ENCODE results near the gene MAT1A. TPM values are rescaled to one million over a fixed set of nuclear protein-coding genes. Genes with fewer than 3 reads are reported as not detected.

The MAT1A gene
- total and polyA plus RNA-seq, 2 of the 13 experiments (the other 11 are each of a cell fraction or from before 2014, with no cell fraction given): 57.1 to 76.9 TPM

DNA sequence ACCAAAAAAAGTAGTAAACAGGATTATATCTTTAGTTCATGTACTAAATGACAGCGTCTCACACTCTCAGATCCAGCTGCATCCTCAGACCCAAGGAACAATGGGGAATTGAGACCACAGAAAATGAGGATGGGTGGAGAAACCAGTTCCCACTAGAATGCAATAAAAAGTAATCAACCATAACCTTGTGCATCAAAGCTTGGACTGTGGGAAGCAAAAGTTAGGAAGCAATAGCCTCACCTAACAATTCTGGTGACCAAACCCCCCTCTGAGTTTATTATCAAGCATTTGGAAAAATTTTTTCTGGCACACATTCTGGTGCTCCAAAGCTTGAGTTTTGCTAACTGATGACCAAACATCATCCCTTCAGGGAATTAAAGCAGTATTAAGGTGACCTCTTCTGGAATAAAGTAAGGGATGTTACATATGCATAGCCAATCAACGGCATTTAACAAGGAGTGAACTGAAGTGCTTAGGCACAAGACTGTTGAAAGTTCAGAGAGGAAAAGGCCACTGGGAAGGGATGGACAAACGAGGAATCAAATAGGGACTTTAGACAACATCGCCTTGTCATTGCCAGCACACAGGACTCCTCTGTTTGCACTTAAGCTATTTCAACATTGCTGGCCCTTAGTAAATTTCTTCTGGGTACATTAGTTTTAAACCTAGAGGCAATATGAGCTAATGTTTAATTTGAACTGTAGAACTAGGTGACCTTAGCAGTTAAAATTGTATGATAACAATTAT is 1.2 kb upstream of the MAT1A start (continued):
- TF ChIP-seq, protein P1, sequence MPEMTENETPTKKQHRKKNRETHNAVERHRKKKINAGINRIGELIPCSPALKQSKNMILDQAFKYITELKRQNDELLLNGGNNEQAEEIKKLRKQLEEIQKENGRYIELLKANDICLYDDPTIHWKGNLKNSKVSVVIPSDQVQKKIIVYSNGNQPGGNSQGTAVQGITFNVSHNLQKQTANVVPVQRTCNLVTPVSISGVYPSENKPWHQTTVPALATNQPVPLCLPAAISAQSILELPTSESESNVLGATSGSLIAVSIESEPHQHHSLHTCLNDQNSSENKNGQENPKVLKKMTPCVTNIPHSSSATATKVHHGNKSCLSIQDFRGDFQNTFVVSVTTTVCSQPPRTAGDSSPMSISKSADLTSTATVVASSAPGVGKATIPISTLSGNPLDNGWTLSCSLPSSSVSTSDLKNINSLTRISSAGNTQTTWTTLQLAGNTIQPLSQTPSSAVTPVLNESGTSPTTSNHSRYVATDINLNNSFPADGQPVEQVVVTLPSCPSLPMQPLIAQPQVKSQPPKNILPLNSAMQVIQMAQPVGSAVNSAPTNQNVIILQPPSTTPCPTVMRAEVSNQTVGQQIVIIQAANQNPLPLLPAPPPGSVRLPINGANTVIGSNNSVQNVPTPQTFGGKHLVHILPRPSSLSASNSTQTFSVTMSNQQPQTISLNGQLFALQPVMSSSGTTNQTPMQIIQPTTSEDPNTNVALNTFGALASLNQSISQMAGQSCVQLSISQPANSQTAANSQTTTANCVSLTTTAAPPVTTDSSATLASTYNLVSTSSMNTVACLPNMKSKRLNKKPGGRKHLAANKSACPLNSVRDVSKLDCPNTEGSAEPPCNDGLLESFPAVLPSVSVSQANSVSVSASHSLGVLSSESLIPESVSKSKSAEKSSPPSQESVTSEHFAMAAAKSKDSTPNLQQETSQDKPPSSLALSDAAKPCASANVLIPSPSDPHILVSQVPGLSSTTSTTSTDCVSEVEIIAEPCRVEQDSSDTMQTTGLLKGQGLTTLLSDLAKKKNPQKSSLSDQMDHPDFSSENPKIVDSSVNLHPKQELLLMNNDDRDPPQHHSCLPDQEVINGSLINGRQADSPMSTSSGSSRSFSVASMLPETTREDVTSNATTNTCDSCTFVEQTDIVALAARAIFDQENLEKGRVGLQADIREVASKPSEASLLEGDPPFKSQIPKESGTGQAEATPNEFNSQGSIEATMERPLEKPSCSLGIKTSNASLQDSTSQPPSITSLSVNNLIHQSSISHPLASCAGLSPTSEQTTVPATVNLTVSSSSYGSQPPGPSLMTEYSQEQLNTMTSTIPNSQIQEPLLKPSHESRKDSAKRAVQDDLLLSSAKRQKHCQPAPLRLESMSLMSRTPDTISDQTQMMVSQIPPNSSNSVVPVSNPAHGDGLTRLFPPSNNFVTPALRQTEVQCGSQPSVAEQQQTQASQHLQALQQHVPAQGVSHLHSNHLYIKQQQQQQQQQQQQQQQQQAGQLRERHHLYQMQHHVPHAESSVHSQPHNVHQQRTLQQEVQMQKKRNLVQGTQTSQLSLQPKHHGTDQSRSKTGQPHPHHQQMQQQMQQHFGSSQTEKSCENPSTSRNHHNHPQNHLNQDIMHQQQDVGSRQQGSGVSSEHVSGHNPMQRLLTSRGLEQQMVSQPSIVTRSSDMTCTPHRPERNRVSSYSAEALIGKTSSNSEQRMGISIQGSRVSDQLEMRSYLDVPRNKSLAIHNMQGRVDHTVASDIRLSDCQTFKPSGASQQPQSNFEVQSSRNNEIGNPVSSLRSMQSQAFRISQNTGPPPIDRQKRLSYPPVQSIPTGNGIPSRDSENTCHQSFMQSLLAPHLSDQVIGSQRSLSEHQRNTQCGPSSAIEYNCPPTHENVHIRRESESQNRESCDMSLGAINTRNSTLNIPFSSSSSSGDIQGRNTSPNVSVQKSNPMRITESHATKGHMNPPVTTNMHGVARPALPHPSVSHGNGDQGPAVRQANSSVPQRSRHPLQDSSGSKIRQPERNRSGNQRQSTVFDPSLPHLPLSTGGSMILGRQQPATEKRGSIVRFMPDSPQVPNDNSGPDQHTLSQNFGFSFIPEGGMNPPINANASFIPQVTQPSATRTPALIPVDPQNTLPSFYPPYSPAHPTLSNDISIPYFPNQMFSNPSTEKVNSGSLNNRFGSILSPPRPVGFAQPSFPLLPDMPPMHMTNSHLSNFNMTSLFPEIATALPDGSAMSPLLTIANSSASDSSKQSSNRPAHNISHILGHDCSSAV (CRISPR knock-in tag; IDR thresholded peaks at IDR 0.05; ENCODE audit: borderline replicate concordance): no peak
- TF ChIP-seq ZNF614 (CRISPR knock-in tag; IDR thresholded peaks at IDR 0.05; ENCODE audit: borderline replicate concordance) (no peak), ZNF761 (CRISPR knock-in tag; conservative IDR thresholded peaks at IDR 0.05) (no peak), ZNF563 (CRISPR knock-in tag; IDR thresholded peaks at IDR 0.05) (no peak), THYN1 (CRISPR knock-in tag; IDR thresholded peaks at IDR 0.05; ENCODE audit: borderline replicate concordance, low read depth) (no peak), ZNF432 (CRISPR knock-in tag; IDR thresholded peaks at IDR 0.05; ENCODE audit: borderline replicate concordance) (no peak), ZNF564 (CRISPR knock-in tag; IDR thresholded peaks at IDR 0.05) (0 out of 2 replicates have a peak, but pooled peaks have one; percentile 34), CBX1 (IDR thresholded peaks at IDR 0.05; ENCODE audit: low read depth) (peak; percentile 2), KAT8 (CRISPR knock-in tag; IDR thresholded peaks at IDR 0.05) (peak; percentile 49; the same call in 1 of the 2 replicates), GTF2F1 (IDR thresholded peaks at IDR 0.05; ENCODE audit: low read length) (no peak), KLF15 (CRISPR knock-in tag; IDR thresholded peaks at IDR 0.05; ENCODE audit: borderline replicate concordance) (no peak), ZNF660 (CRISPR knock-in tag; IDR thresholded peaks at IDR 0.05; ENCODE audit: borderline replicate concordance, low read depth) (no peak), RFX1 (IDR thresholded peaks at IDR 0.05) (no peak), EEA1 (CRISPR knock-in tag; IDR thresholded peaks at IDR 0.05; ENCODE audit: borderline replicate concordance) (no peak), TMF1 (CRISPR knock-in tag; IDR thresholded peaks at IDR 0.05; ENCODE audit: low read depth) (no peak), CHCHD3 (CRISPR knock-in tag; IDR thresholded peaks at IDR 0.05) (no peak), JARID2 (CRISPR knock-in tag; IDR thresholded peaks at IDR 0.05; ENCODE audit: insufficient replicate concordance) (no peak), SRY (CRISPR knock-in tag; IDR thresholded peaks at IDR 0.05) (no peak), ESRRA (CRISPR knock-in tag; IDR thresholded peaks at IDR 0.05; ENCODE audit: low read depth) (no peak), PHF8 (CRISPR knock-in tag; IDR thresholded peaks at IDR 0.05) (no peak)
- TF ChIP-seq, protein P2, sequence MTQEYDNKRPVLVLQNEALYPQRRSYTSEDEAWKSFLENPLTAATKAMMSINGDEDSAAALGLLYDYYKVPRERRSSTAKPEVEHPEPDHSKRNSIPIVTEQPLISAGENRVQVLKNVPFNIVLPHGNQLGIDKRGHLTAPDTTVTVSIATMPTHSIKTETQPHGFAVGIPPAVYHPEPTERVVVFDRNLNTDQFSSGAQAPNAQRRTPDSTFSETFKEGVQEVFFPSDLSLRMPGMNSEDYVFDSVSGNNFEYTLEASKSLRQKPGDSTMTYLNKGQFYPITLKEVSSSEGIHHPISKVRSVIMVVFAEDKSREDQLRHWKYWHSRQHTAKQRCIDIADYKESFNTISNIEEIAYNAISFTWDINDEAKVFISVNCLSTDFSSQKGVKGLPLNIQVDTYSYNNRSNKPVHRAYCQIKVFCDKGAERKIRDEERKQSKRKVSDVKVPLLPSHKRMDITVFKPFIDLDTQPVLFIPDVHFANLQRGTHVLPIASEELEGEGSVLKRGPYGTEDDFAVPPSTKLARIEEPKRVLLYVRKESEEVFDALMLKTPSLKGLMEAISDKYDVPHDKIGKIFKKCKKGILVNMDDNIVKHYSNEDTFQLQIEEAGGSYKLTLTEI (CRISPR knock-in tag; conservative IDR thresholded peaks at IDR 0.05): no peak

Data from HepG2 (cell line).